ENCODE data around the gene DNAH10.

GRCh38 chr12:123890536-123890902, 128.4 kb downstream of the DNAH10 start:
- TF ChIP-seq MYC (IDR thresholded peaks at IDR 0.05; ENCODE audit: insufficient read depth, insufficient read length, insufficient replicate concordance, low read length, severe bottlenecking) (no peak), POLR2A (IDR thresholded peaks at IDR 0.05; ENCODE audit: low read depth, low read length) (no peak), SMC3 (IDR thresholded peaks at IDR 0.05; ENCODE audit: borderline replicate concordance, low read length) (no peak), CREB1 (IDR thresholded peaks at IDR 0.05; ENCODE audit: low read depth) (no peak), ZNF274 (IDR thresholded peaks at IDR 0.05; ENCODE audit: insufficient read depth, insufficient read length) (no peak), CTCF (IDR thresholded peaks at IDR 0.05 in 2 of 3, conservative IDR thresholded peaks at IDR 0.05 in 1 of 3; ENCODE audit: control insufficient read depth in 2 of 3, extremely low read depth in 1 of 3, insufficient read depth in 1 of 3, low read depth in 3 of 3, low read length in 3 of 3) (no peak), SIN3A (IDR thresholded peaks at IDR 0.05; ENCODE audit: low read depth, low read length) (no peak), POLR2AphosphoS5 (IDR thresholded peaks at IDR 0.05; ENCODE audit: low read length) (no peak), SUPT20H (IDR thresholded peaks at IDR 0.05; ENCODE audit: borderline replicate concordance, control insufficient read depth, low read depth, low read length) (no peak), NBN (IDR thresholded peaks at IDR 0.05) (no peak)
